OCI-LY7 (cell line): ENCODE results near the gene PLEKHH2.

ENCODE experiments used
- EZH2phosphoT487 ChIP-seq: fragments of 200-600 bp; sonication (generic); IDR thresholded peaks from 2 replicates; pipeline ENCODE4 v1.6.1; 2018; ENCODE audit warnings: low read depth, borderline replicate concordance, mild to moderate bottlenecking, mixed run types, antibody characterized with exemption, low read length, moderate library complexity, mixed read lengths
- TF ChIP-seq, protein P1 (sequence below): fragments of 200-600 bp; sonication (generic); conservative IDR thresholded peaks from 2 replicates; pipeline ENCODE4 v1.5.1; 2014; ENCODE audit warnings: mild to moderate bottlenecking, antibody characterized with exemption, low read length, moderate library complexity, mixed read lengths

GRCh38 chr2:43798300-43798699, 161.2 kb downstream of the PLEKHH2 start:
- TF ChIP-seq, protein P1, sequence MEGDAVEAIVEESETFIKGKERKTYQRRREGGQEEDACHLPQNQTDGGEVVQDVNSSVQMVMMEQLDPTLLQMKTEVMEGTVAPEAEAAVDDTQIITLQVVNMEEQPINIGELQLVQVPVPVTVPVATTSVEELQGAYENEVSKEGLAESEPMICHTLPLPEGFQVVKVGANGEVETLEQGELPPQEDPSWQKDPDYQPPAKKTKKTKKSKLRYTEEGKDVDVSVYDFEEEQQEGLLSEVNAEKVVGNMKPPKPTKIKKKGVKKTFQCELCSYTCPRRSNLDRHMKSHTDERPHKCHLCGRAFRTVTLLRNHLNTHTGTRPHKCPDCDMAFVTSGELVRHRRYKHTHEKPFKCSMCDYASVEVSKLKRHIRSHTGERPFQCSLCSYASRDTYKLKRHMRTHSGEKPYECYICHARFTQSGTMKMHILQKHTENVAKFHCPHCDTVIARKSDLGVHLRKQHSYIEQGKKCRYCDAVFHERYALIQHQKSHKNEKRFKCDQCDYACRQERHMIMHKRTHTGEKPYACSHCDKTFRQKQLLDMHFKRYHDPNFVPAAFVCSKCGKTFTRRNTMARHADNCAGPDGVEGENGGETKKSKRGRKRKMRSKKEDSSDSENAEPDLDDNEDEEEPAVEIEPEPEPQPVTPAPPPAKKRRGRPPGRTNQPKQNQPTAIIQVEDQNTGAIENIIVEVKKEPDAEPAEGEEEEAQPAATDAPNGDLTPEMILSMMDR, result peak; percentile 68
- TF ChIP-seq EZH2phosphoT487, result no peak
